ENCODE data around the gene GPS1. TPM values are rescaled to one million over a fixed set of nuclear protein-coding genes. Genes with fewer than 3 reads are reported as not detected.

Gene GPS1
- total and polyA plus RNA-seq, 2 of the 4 experiments (the other 2 are of a cell fraction): 157 to 181 TPM

GRCh38 chr17:82092628-82092994, 40.9 kb downstream of the GPS1 start (continued):
- TF ChIP-seq CTCF (conservative IDR thresholded peaks at IDR 0.05; ENCODE audit: low read depth, low read length) (no peak), FOS (IDR thresholded peaks at IDR 0.05; ENCODE audit: low read depth, low read length) (no peak)

- peaks cover 68% of the 10 kb centered on the region for H3K36me3 ChIP-seq (ENCODE audit: control insufficient read depth, insufficient read depth, low read length)
- no peak for TF ChIP-seq FOS (IDR thresholded peaks at IDR 0.05; ENCODE audit: low read depth, low read length)
- no peak for TF ChIP-seq ELK1 (IDR thresholded peaks at IDR 0.05; ENCODE audit: borderline replicate concordance, low read depth, low read length)
- no peak for TF ChIP-seq BHLHE40 (IDR thresholded peaks at IDR 0.05; ENCODE audit: low read depth, low read length)
- no peak for TF ChIP-seq MAZ (IDR thresholded peaks at IDR 0.05; ENCODE audit: borderline replicate concordance, low read depth, low read length)
- no peak for TF ChIP-seq RAD21 (IDR thresholded peaks at IDR 0.05; ENCODE audit: low read length)
- TF ChIP-seq USF2 (IDR thresholded peaks at IDR 0.05; ENCODE audit: low read depth, low read length): no peak
- no peak for TF ChIP-seq RFX5 (IDR thresholded peaks at IDR 0.05; ENCODE audit: low read depth, low read length)
- no peak for TF ChIP-seq CHD1 (IDR thresholded peaks at IDR 0.05; ENCODE audit: low read depth, low read length)
- TF ChIP-seq MAFK (IDR thresholded peaks at IDR 0.05; ENCODE audit: low read depth, low read length): no peak
- no peak for TF ChIP-seq SMC3 (IDR thresholded peaks at IDR 0.05; ENCODE audit: low read depth, low read length)
- no peak for TF ChIP-seq CEBPB (IDR thresholded peaks at IDR 0.05; ENCODE audit: low read depth, low read length)
- TF ChIP-seq POLR2A (IDR thresholded peaks at IDR 0.05; ENCODE audit: low read depth, low read length): no peak
- TF ChIP-seq MXI1 (IDR thresholded peaks at IDR 0.05; ENCODE audit: borderline replicate concordance, low read depth, low read length): no peak
Measured at GRCh38 chr17:82092995-82093751, 41.5 kb downstream of the GPS1 start.

More at GRCh38 chr17:82092995-82093751, 41.5 kb downstream of the GPS1 start:
- H4K5ac ChIP-seq (ENCODE audit: low read depth, low read length): no peak overlapping the region
- H3K4me2 ChIP-seq (ENCODE audit: low read depth, low read length): no peak overlapping the region
- dilution Hi-C loops (cut with HindIII; ENCODE audit: low sequenced_read_pairs, unreplicated experiment): no loop called here
- H2AK9ac ChIP-seq (replicated peaks; ENCODE audit: low read depth, low read length, poor library complexity): no peak overlapping the region
- no peak overlapping the region for H3K18ac ChIP-seq (ENCODE audit: low read depth, low read length)
- CTCF ChIA-PET: no interaction called here
- peaks cover 0 to 38% of the 10 kb centered on the region in 2 experiments for H3K79me1 ChIP-seq (ENCODE audit: low read depth in 1 of 2, low read length in 2 of 2)
- peaks cover 3% of the 10 kb centered on the region for H3K4me1 ChIP-seq (ENCODE audit: control insufficient read depth, insufficient read depth, low read length)
- ATAC-seq (ENCODE audit: low read depth): no peak
- H3K27me3 ChIP-seq (ENCODE audit: control insufficient read depth, insufficient read depth, low read length): no peaks in the 10 kb centered on the region
- no peaks in the 10 kb centered on the region for H3K9me3 ChIP-seq (ENCODE audit: control insufficient read depth, insufficient read depth, low read length)
- BruUV-seq (replicated peaks): no TSS peak
- no peak overlapping the region for H2BK15ac ChIP-seq (ENCODE audit: low read depth, low read length)
- H2BK20ac ChIP-seq (ENCODE audit: low read depth, low read length): no peak overlapping the region
- peaks cover 28% of the 10 kb centered on the region for H4K20me1 ChIP-seq (ENCODE audit: insufficient read depth, low read length)
- no peak overlapping the region for H4K8ac ChIP-seq (ENCODE audit: low read depth in 2 of 2, low read length in 2 of 2)
- no peak overlapping the region for H3K4me3 ChIP-seq (ENCODE audit: insufficient read depth, low read depth, low read length)
- in situ Hi-C loops (cut with MboI; ENCODE audit: low sequenced_read_pairs): no loop called here
- WGBS, 2 experiments (ENCODE audit: extremely low coverage in 2 of 2, insufficient read length in 1 of 2): 99% methylated on average over 30 of the region's 40 CpGs; no CpG with 5 or more reads in 1 of the 2 experiments
- H2BK5ac ChIP-seq (ENCODE audit: low read depth, low read length, poor library complexity, severe bottlenecking): no peak overlapping the region
- H3K27ac ChIP-seq (ENCODE audit: insufficient read depth, low read length): no peak overlapping the region
- no peak overlapping the region for H3K23ac ChIP-seq (ENCODE audit: low read depth, low read length)
- no peak overlapping the region for H2AFZ ChIP-seq (replicated peaks; ENCODE audit: low read length, poor library complexity)
- no peak for DNase-seq
- no peak overlapping the region for H3K9ac ChIP-seq (ENCODE audit: low read depth, low read length)
- H3K9me1 ChIP-seq (ENCODE audit: insufficient read depth, low read length): no peaks in the 10 kb centered on the region; the same call in 1 of the 2 replicates
- H3K56ac ChIP-seq (ENCODE audit: extremely low read depth, insufficient read depth, low read length): no peak overlapping the region
- POLR2A ChIA-PET (ENCODE audit: unreplicated experiment): no interaction called here
- intact Hi-C loops (cut with micrococcal nuclease): no loop called here
- no peak overlapping the region for H3K4ac ChIP-seq (ENCODE audit: low read depth, low read length)
- no peak overlapping the region for H2BK120ac ChIP-seq (ENCODE audit: low read depth, low read length)
- no peak overlapping the region for H3K14ac ChIP-seq (replicated peaks; ENCODE audit: low read depth, low read length)
- H2AK5ac ChIP-seq (ENCODE audit: low read depth, low read length): no peak overlapping the region
- H4K91ac ChIP-seq (ENCODE audit: insufficient read depth, low read depth, low read length): no peak overlapping the region

All from IMR-90 (cell line).